CD4-positive, CD25-positive, alpha-beta regulatory T cell (primary cell): Measurements from ENCODE around the gene CEP57L1. TPM values are rescaled to one million over a fixed set of nuclear protein-coding genes. Genes with fewer than 3 reads are reported as not detected.

Experiments
- ATAC-seq, 2 donors: fragments of 150-1000 bp; cut with Tn5 transposase; one replicate each; pipeline ENCODE4 v1.10.0; 2021; ENCODE audit warnings: low read depth in 2 of 2, moderate number of reproducible peaks in 2 of 2, moderate library complexity in 1 of 2
- DNase-seq, 3 donors: peaks; one replicate each; pipeline versions ENCODE4 v3.0.0 to v3.0.0-alpha.2; 2012 to 2022; ENCODE audit warnings: mixed read lengths in 1 of 3
- H3K27ac ChIP-seq: one replicate; pipeline ENCODE4 v1.7.0; 2013; ENCODE audit warnings: mild to moderate bottlenecking, low read length; ENCODE audit not compliant: insufficient read depth, poor library complexity, severe bottlenecking
- H3K27me3 ChIP-seq: one replicate; pipeline ENCODE4 v1.7.0; 2013; ENCODE audit warnings: low read length; ENCODE audit not compliant: control insufficient read depth, insufficient read depth
- H3K36me3 ChIP-seq: one replicate; pipeline ENCODE4 v1.7.0; 2013; ENCODE audit warnings: mild to moderate bottlenecking, low read length, moderate library complexity; ENCODE audit not compliant: control insufficient read depth, insufficient read depth
- H3K4me1 ChIP-seq: 2 replicates; pipeline ENCODE4 v1.7.0; 2013; ENCODE audit warnings: mild to moderate bottlenecking, low read length; ENCODE audit not compliant: insufficient read depth, control insufficient read depth, poor library complexity, severe bottlenecking
- H3K4me3 ChIP-seq: one replicate; pipeline ENCODE4 v1.7.0; 2013; ENCODE audit warnings: low read depth, mild to moderate bottlenecking, low read length, moderate library complexity
- H3K9me3 ChIP-seq, 2 experiments: 1 replicate in 1 of 2; 2 replicates in 1 of 2; pipeline ENCODE4 v1.7.0; 2013; ENCODE audit warnings: low read length in 2 of 2, mild to moderate bottlenecking in 1 of 2, moderate library complexity in 1 of 2; ENCODE audit not compliant: control insufficient read depth in 2 of 2
- H3K27ac Mint-ChIP-seq, 3 donors: one replicate each; pipeline ENCODE4 v1.8.0; 2020 to 2022; ENCODE audit warnings: mild to moderate bottlenecking in 3 of 3, mixed read lengths in 3 of 3, moderate library complexity in 2 of 3
- H3K27me3 Mint-ChIP-seq: one replicate; pipeline ENCODE4 v1.8.0; 2022; ENCODE audit warnings: mild to moderate bottlenecking, mixed read lengths
- H3K36me3 Mint-ChIP-seq: one replicate; pipeline ENCODE4 v1.8.0; 2020; ENCODE audit warnings: mixed read lengths
- H3K4me1 Mint-ChIP-seq, 4 donors: one replicate each; pipeline ENCODE4 v1.8.0; 2020 to 2022; ENCODE audit warnings: mixed read lengths in 4 of 4, mild to moderate bottlenecking in 1 of 4
- H3K4me3 Mint-ChIP-seq, 4 donors: one replicate each; pipeline ENCODE4 v1.8.0; 2020 to 2022; ENCODE audit warnings: mild to moderate bottlenecking in 4 of 4, mixed read lengths in 4 of 4, moderate library complexity in 3 of 4
- H3K9me3 Mint-ChIP-seq, 7 donors: one replicate each; pipeline ENCODE4 v1.8.0; 2020 to 2022; ENCODE audit warnings: mixed read lengths in 7 of 7, mild to moderate bottlenecking in 3 of 7, moderate library complexity in 2 of 7
- polyA plus RNA-seq, 4 donors: library from polyadenylated mRNA; unstranded; fragments of 300-500 nt; fragmentation: Illumina TruSeq; gene quantifications; one replicate each; pipeline ENCODE4 v1.2.3, GENCODE V29; 2021
- total RNA-seq: library from RNA; stranded (reverse); gene quantifications from one replicate; pipeline ENCODE4 v1.2.3, GENCODE V29; 2022

CEP57L1 gene
- total and polyA plus RNA-seq, 5 donors from 2014 or later: 6.6 to 12.4 (median 7.2) TPM

DNA sequence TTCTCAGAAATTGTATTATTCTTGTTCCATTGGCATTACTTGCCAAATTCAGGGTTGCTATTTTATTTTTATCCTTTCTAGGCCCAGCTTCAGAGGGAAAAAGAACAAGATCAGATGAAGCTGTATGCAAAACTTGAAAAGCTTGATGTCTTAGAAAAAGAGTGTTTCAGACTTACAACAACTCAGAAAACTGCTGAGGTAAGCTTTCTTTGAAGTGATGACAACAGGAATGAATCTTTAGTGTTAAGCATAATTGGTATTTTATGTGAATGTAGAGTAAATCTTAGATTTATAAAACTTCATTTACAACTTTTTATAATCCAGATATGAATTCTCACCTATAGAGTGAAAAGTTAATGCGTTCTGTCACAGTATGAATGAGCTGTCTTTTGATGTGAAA is 58.4 kb downstream of the CEP57L1 start:
- no peak for ATAC-seq
- Mint-ChIP-seq H3K27me3 (no peaks in the 10 kb centered on the region), H3K36me3 (peaks cover 28% of the 10 kb centered on the region)

DNA sequence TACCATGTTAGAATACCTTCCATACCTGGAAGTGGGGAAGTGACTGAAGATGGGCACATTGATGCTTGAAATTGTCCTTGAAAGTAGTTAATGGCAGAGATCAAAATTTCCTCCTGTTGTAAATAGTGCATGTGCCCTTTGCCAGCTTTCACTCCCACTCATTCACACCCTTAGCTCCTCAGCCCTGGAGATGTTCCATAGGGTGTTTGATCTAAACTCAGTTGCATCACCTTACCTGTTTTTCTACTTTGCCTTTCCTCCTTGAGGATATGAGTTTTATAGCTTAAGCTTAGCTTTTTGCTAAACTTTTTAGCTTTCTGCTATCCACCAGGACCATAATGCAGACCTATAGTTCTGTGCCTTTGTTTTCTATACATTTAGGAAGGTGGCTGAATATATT is 69.0 kb downstream of the CEP57L1 start:
- no peaks in the 10 kb centered on the region for H3K36me3 Mint-ChIP-seq
- no peak overlapping the region for H3K4me3 Mint-ChIP-seq
- no peak overlapping the region for H3K4me3 ChIP-seq
- DNase-seq (no peak), ATAC-seq (no peak)
- no peak overlapping the region for H3K27ac Mint-ChIP-seq
- H3K9me3 Mint-ChIP-seq: no peaks in the 10 kb centered on the region
- H3K27ac ChIP-seq: no peak overlapping the region
- H3K27me3 ChIP-seq: no peaks in the 10 kb centered on the region
- no peaks in the 10 kb centered on the region for H3K27me3 Mint-ChIP-seq
- no peaks in the 10 kb centered on the region for H3K4me1 ChIP-seq
- no peaks in the 10 kb centered on the region for H3K4me1 Mint-ChIP-seq
- H3K36me3 ChIP-seq: no peaks in the 10 kb centered on the region
- no peaks in the 10 kb centered on the region for H3K9me3 ChIP-seq

More for the DNA sequence above, 58.4 kb downstream of the CEP57L1 start:
- Histone ChIP-seq H3K4me3 (no peak overlapping the region), H3K27ac (no peak overlapping the region), H3K27me3 (no peaks in the 10 kb centered on the region), H3K36me3 (no peaks in the 10 kb centered on the region), H3K4me1 (no peaks in the 10 kb centered on the region), H3K9me3 (peaks cover 0 to 2% of the 10 kb centered on the region in 2 experiments)
- no peak overlapping the region for H3K27ac Mint-ChIP-seq
- no peak overlapping the region for H3K4me3 Mint-ChIP-seq
- peaks cover 0 to 5% (median 0%) of the 10 kb centered on the region in 4 donors for H3K4me1 Mint-ChIP-seq
- no peaks in the 10 kb centered on the region for H3K9me3 Mint-ChIP-seq
- no peak for DNase-seq

DNA sequence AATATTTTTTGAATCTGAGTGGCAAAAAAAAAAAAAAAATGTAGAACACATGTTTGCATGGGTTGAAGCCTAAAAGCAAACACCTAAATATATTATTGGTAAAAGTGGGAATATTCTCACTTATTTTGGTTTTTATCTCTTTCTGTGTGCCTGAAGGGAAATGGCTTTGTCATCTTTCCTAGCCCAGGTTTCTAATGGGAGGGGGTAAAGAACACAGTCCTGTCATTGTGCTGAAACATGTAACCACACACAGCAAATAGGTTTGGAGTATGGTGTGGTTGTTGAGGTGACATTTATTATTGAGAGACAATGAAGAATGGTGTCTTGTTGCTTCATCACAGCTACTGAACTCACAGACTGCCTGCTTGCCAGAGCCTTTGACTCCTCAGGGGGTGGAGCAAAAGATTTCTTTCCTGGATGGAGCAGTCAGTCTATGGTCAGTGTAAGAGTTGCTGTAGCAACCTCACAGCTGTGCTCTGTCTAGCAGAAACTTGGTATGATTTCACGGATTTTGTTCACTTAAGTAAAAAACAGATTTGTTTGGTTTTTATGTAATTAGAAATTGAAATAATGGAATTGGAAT is 70.2 kb downstream of the CEP57L1 start:
- no peak overlapping the region for H3K4me3 ChIP-seq
- no peak overlapping the region for H3K27ac Mint-ChIP-seq
- no peaks in the 10 kb centered on the region for H3K4me1 ChIP-seq
- H3K4me1 Mint-ChIP-seq: no peaks in the 10 kb centered on the region
- no peak for DNase-seq
- no peaks in the 10 kb centered on the region for H3K27me3 ChIP-seq
- no peaks in the 10 kb centered on the region for H3K27me3 Mint-ChIP-seq
- no peak overlapping the region for H3K27ac ChIP-seq
- H3K36me3 Mint-ChIP-seq: no peaks in the 10 kb centered on the region
- H3K4me3 Mint-ChIP-seq: no peak overlapping the region
- ATAC-seq: no peak
- H3K9me3 ChIP-seq: no peaks in the 10 kb centered on the region
- H3K9me3 Mint-ChIP-seq: no peaks in the 10 kb centered on the region
- no peaks in the 10 kb centered on the region for H3K36me3 ChIP-seq

DNA sequence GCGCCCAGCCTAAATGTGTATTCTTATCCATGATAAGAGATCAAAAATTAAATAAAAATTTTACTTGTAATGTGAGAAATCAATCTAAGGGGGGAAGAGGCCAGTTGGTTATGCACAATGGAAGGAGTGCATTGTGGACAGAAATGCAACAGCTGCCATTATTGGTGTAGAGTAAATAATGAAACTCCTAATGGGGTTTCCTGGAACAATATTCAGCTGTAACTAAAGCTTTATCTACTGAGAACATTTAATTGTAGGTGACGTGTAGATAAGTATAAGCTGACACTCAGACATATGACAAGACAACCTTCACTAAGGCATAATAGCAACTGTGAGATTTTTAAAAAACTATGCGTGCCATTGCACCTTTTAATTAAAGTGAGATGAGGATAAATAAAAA is 71.4 kb downstream of the CEP57L1 start:
- ATAC-seq: no peak
- Histone ChIP-seq H3K36me3 (no peaks in the 10 kb centered on the region), H3K27ac (no peak overlapping the region), H3K4me3 (no peak overlapping the region), H3K4me1 (no peaks in the 10 kb centered on the region), H3K27me3 (no peaks in the 10 kb centered on the region), H3K9me3 (no peaks in the 10 kb centered on the region)
- Mint-ChIP-seq H3K4me3 (no peak overlapping the region), H3K27ac (no peak overlapping the region), H3K36me3 (no peaks in the 10 kb centered on the region), H3K9me3 (no peaks in the 10 kb centered on the region), H3K4me1 (no peaks in the 10 kb centered on the region), H3K27me3 (no peaks in the 10 kb centered on the region)
- DNase-seq: no peak

DNA sequence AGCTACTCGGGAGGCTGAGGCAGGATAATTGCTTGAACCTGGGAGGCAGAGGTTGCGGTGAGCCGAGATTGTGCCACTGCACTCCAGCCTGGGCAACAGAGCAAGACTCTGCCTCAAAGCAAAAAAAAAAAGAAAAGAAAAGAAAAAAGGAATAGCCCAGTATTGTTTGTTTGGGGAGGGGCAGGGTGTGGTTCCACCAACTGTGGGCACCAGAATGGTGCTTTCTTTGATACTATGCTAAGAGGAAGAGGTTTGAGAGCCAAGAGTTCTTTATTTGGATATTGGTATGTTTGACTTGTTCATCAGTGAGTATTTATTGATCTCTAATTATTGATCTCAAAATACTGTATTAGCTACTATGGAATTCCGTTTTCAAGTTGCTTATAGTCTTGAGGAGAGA is 72.3 kb downstream of the CEP57L1 start:
- DNase-seq (no peak), ATAC-seq (no peak)
- H3K9me3 ChIP-seq: no peaks in the 10 kb centered on the region
- no peak overlapping the region for H3K27ac Mint-ChIP-seq
- no peak overlapping the region for H3K4me3 Mint-ChIP-seq
- no peak overlapping the region for H3K27ac ChIP-seq
- no peaks in the 10 kb centered on the region for H3K27me3 Mint-ChIP-seq
- no peaks in the 10 kb centered on the region for H3K27me3 ChIP-seq
- H3K9me3 Mint-ChIP-seq: no peaks in the 10 kb centered on the region
- no peaks in the 10 kb centered on the region for H3K4me1 Mint-ChIP-seq
- no peaks in the 10 kb centered on the region for H3K36me3 Mint-ChIP-seq
- no peak overlapping the region for H3K4me3 ChIP-seq
- no peaks in the 10 kb centered on the region for H3K4me1 ChIP-seq
- H3K36me3 ChIP-seq: no peaks in the 10 kb centered on the region

DNA sequence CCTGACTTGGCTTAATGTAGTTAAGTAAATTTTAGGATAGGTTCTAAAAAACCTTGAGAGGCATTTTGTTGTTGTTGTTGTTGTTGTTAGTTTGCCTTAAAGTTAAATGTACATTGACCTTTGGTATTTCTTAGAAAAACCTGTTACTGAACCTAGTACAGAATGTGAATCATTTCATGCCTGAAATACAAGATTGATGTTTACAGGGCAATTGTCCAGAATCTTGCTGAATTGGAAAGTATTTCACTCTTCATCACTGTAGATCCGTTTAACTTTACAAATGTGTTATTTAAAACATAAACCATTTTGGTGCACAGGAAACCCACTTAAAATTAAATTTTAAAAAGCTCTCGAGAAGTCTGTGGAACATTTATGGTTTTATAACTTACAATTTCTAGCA is 75.0 kb downstream of the CEP57L1 start:
- Mint-ChIP-seq H3K4me1 (no peaks in the 10 kb centered on the region), H3K4me3 (no peak overlapping the region), H3K36me3 (no peaks in the 10 kb centered on the region), H3K27me3 (peaks cover 5% of the 10 kb centered on the region), H3K9me3 (peaks cover 0 to 1% (median 0%) of the 10 kb centered on the region in 7 donors), H3K27ac (no peak overlapping the region)
- no peaks in the 10 kb centered on the region for H3K9me3 ChIP-seq
- H3K36me3 ChIP-seq: no peaks in the 10 kb centered on the region
- H3K27ac ChIP-seq: no peak overlapping the region
- ATAC-seq (no peak), DNase-seq (no peak)
- no peaks in the 10 kb centered on the region for H3K27me3 ChIP-seq
- no peaks in the 10 kb centered on the region for H3K4me1 ChIP-seq
- H3K4me3 ChIP-seq: no peak overlapping the region

DNA sequence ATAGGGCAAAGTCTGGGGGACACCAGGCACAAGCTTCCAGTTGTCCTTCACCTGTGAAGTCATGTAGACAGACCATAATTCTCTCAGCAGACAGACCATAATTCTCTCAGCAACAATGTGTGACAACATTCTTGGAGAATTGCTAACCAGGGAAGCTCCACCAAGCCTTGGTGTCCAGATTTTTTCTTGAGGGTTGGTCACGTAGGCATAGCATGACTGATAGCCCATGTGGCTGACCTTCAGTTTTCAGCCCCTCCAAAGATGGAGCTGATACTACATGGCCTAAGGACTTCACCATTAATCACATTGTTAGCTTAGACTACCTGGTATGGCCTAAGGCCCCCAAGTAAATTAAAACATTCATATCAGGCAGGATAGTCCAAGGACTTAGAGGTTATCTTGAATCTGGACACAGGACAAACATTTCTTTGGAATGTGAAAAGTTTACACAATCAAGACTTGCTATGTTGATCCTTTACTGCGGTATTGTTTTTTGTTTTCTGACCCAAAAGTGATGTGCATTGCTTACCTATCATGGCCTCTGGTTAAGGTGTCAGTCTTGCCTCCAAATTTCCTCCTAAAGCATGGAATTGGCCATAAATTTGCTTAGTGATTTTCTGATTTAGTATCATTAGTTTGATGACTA is 76.9 kb downstream of the CEP57L1 start:
- Mint-ChIP-seq H3K4me3 (no peak overlapping the region), H3K4me1 (no peaks in the 10 kb centered on the region), H3K9me3 (peaks cover 0 to 4% (median 0%) of the 10 kb centered on the region in 7 donors), H3K27ac (no peak overlapping the region), H3K36me3 (no peaks in the 10 kb centered on the region), H3K27me3 (peaks cover 12% of the 10 kb centered on the region)
- Histone ChIP-seq H3K36me3 (no peaks in the 10 kb centered on the region), H3K9me3 (no peaks in the 10 kb centered on the region), H3K27ac (no peak overlapping the region), H3K27me3 (no peaks in the 10 kb centered on the region), H3K4me3 (no peak overlapping the region), H3K4me1 (no peaks in the 10 kb centered on the region)
- ATAC-seq (no peak), DNase-seq (no peak)

DNA sequence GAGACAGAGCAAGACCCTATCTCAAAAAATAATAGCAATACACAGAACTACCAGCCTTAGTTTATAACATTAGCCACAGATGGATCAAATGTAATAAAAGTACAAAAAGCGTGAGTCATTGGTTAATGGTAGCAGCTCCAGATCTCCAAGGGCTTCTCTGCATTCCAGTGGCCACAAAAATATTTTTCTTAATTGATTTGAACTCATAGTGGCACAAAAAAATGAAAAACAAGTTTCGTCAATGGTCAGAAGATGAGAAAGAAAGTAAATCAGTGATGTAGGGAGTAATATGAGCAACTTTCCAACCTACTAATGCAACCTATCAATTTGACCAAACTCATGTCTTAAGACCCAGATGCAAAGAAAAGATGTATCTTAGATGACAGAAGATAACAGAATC is 79.6 kb downstream of the CEP57L1 start:
- no peaks in the 10 kb centered on the region for H3K4me1 Mint-ChIP-seq
- H3K4me3 ChIP-seq: no peak overlapping the region
- H3K4me3 Mint-ChIP-seq: no peak overlapping the region
- DNase-seq: no peak
- H3K27me3 ChIP-seq: peaks cover 4% of the 10 kb centered on the region
- H3K9me3 ChIP-seq: no peaks in the 10 kb centered on the region
- H3K36me3 Mint-ChIP-seq: no peaks in the 10 kb centered on the region
- H3K9me3 Mint-ChIP-seq: peaks cover 0 to 4% (median 2%) of the 10 kb centered on the region in 7 donors
- no peak overlapping the region for H3K27ac Mint-ChIP-seq
- no peaks in the 10 kb centered on the region for H3K36me3 ChIP-seq
- no peak for ATAC-seq
- no peak overlapping the region for H3K27ac ChIP-seq
- peaks cover 13% of the 10 kb centered on the region for H3K27me3 Mint-ChIP-seq
- no peaks in the 10 kb centered on the region for H3K4me1 ChIP-seq
